GM18951 (cell line): ENCODE data around the gene KRT83.

Experiments used
- POLR2A ChIP-seq: IDR thresholded peaks from 4 replicates; pipeline ENCODE4 v1.6.1; 2011; ENCODE audit warnings: mild to moderate bottlenecking; ENCODE audit not compliant: insufficient read length, insufficient read depth; ENCODE audit errors: extremely low read depth
- in situ Hi-C: fragments of 300-500 bp; cut with MboI; formaldehyde crosslinking; loops from one replicate; pipeline ENCODE4 v1.12.0; 2022; ENCODE audit warnings: low sequenced_read_pairs, mixed read lengths, inconsistent platforms; ENCODE audit not compliant: unreplicated experiment

KRT83 gene

GRCh38 chr12:52320784-52321400 lies at the start of gene KRT83:
Gene KRT83 (minus strand): TSS chr12:52321398. CDS start chr12:52321335, 63 bp downstream.
- TF ChIP-seq POLR2A, result no peak
- in situ Hi-C loops, result no loop called here

- in situ Hi-C loops, result no loop called here
- no peak for TF ChIP-seq POLR2A
Observed at GRCh38 chr12:52369809-52370208, 48.6 kb upstream of the KRT83 start.

GRCh38 chr12:52369211-52369610 lies 48.0 kb upstream of the KRT83 start:
- TF ChIP-seq POLR2A, result no peak

GRCh38 chr12:52368508-52368907 lies 47.3 kb upstream of the KRT83 start:
- no peak for TF ChIP-seq POLR2A
- in situ Hi-C loops, result no loop called here

More at GRCh38 chr12:52369211-52369610, 48.0 kb upstream of the KRT83 start:
- in situ Hi-C loops, result no loop called here

GRCh38 chr12:52367876-52368275 lies 46.7 kb upstream of the KRT83 start:
- in situ Hi-C loops, result no loop called here
- no peak for TF ChIP-seq POLR2A

GRCh38 chr12:52366738-52367485 lies 45.7 kb upstream of the KRT83 start, which contains the start of gene KRT85:
Gene KRT85 (minus strand): TSS chr12:52367481. CDS start chr12:52367405, 76 bp downstream.
- in situ Hi-C loops, result no loop called here
- TF ChIP-seq POLR2A, result no peak

GRCh38 chr12:52364901-52365489 lies 43.8 kb upstream of the KRT83 start:
- in situ Hi-C loops, result no loop called here
- TF ChIP-seq POLR2A, result no peak

GRCh38 chr12:52364061-52364460 lies 42.9 kb upstream of the KRT83 start:
- in situ Hi-C loops, result no loop called here
- TF ChIP-seq POLR2A, result no peak

- in situ Hi-C loops, result no loop called here
- no peak for TF ChIP-seq POLR2A
Observed at GRCh38 chr12:52363111-52363679, 42.0 kb upstream of the KRT83 start.

- in situ Hi-C loops, result no loop called here
Observed at GRCh38 chr12:52362118-52362726, 41.0 kb upstream of the KRT83 start.

GRCh38 chr12:52361553-52361952 lies 40.4 kb upstream of the KRT83 start:
- no peak for TF ChIP-seq POLR2A
- in situ Hi-C loops, result no loop called here

More at GRCh38 chr12:52362118-52362726, 41.0 kb upstream of the KRT83 start:
- TF ChIP-seq POLR2A, result no peak

- no peak for TF ChIP-seq POLR2A
- in situ Hi-C loops, result no loop called here
Observed at GRCh38 chr12:52360663-52361271, 39.6 kb upstream of the KRT83 start.
